ENCODE measurements around the gene FXN.

The FXN gene

GRCh38 chr9:69040646-69041045 lies 5.1 kb downstream of the FXN start:
- Histone ChIP-seq H3K27me3 (ENCODE audit: insufficient read depth, low read length, poor library complexity) (no peaks in the 10 kb centered on the region), H3K4me2 (ENCODE audit: insufficient read depth, low read length) (no peak overlapping the region), H3K4me1 (ENCODE audit: insufficient read depth, low read length) (peaks cover 8% of the 10 kb centered on the region), H4K20me1 (ENCODE audit: insufficient read depth, low read length) (peaks cover 3% of the 10 kb centered on the region; the same call in 1 of the 2 replicates), H3K9ac (ENCODE audit: low read depth, low read length) (no peak overlapping the region), H3K27ac (ENCODE audit: low read length) (no peak overlapping the region), H2AFZ (ENCODE audit: low read depth, low read length) (no peak overlapping the region), H3K9me3 (ENCODE audit: insufficient read depth, low read length, severe bottlenecking) (no peaks in the 10 kb centered on the region), H3K4me3 (ENCODE audit: low read depth in 1 of 2, low read length in 2 of 2) (no peak overlapping the region), H3K79me2 (ENCODE audit: insufficient read depth, low read length) (peaks cover 30% of the 10 kb centered on the region), H3K36me3 (ENCODE audit: insufficient read depth, low read length) (no peaks in the 10 kb centered on the region)
- no peak for ATAC-seq (ENCODE audit: insufficient read depth, low read depth)
- no peak for TF ChIP-seq EZH2 (IDR thresholded peaks at IDR 0.05; ENCODE audit: borderline replicate concordance, low read depth, low read length, severe bottlenecking)
- TF ChIP-seq CTCF (IDR thresholded peaks at IDR 0.05; ENCODE audit: borderline replicate concordance, extremely low read depth, low read length, poor library complexity, severe bottlenecking) = no peak
- no peak for DNase-seq

- DNase-seq (no peak), ATAC-seq (ENCODE audit: insufficient read depth, low read depth) (no peak)
- Histone ChIP-seq H3K4me1 (ENCODE audit: insufficient read depth, low read length) (no peaks in the 10 kb centered on the region), H3K4me3 (ENCODE audit: low read depth in 1 of 2, low read length in 2 of 2) (no peak overlapping the region), H3K36me3 (ENCODE audit: insufficient read depth, low read length) (peaks cover 11% of the 10 kb centered on the region), H3K27ac (ENCODE audit: low read length) (no peak overlapping the region), H3K79me2 (ENCODE audit: insufficient read depth, low read length) (peaks cover 10% of the 10 kb centered on the region; the same call in 1 of the 2 replicates), H3K9me3 (ENCODE audit: insufficient read depth, low read length, severe bottlenecking) (no peaks in the 10 kb centered on the region), H2AFZ (ENCODE audit: low read depth, low read length) (no peak overlapping the region), H3K9ac (ENCODE audit: low read depth, low read length) (no peak overlapping the region), H3K4me2 (ENCODE audit: insufficient read depth, low read length) (no peak overlapping the region), H4K20me1 (ENCODE audit: insufficient read depth, low read length) (no peaks in the 10 kb centered on the region; the same call in 1 of the 2 replicates), H3K27me3 (ENCODE audit: insufficient read depth, low read length, poor library complexity) (no peaks in the 10 kb centered on the region)
- TF ChIP-seq EZH2 (IDR thresholded peaks at IDR 0.05; ENCODE audit: borderline replicate concordance, low read depth, low read length, severe bottlenecking) = no peak
- TF ChIP-seq CTCF (IDR thresholded peaks at IDR 0.05; ENCODE audit: borderline replicate concordance, extremely low read depth, low read length, poor library complexity, severe bottlenecking) = no peak
These were observed 9.0 kb downstream of the FXN start for GRCh38 chr9:69044240-69045219.

- Histone ChIP-seq H3K4me2 (ENCODE audit: insufficient read depth, low read length) (no peak overlapping the region), H3K4me1 (ENCODE audit: insufficient read depth, low read length) (no peaks in the 10 kb centered on the region)
- ATAC-seq (ENCODE audit: insufficient read depth, low read depth) = no peak
These were observed 10.3 kb downstream of the FXN start for GRCh38 chr9:69045821-69046220.

More at GRCh38 chr9:69045821-69046220, 10.3 kb downstream of the FXN start:
- H3K9ac ChIP-seq (ENCODE audit: low read depth, low read length) = no peak overlapping the region
- no peak for DNase-seq
- H3K4me3 ChIP-seq (ENCODE audit: low read depth in 1 of 2, low read length in 2 of 2) = no peak overlapping the region
- H4K20me1 ChIP-seq (ENCODE audit: insufficient read depth, low read length) = no peaks in the 10 kb centered on the region; the same call in 1 of the 2 replicates
- H3K36me3 ChIP-seq (ENCODE audit: insufficient read depth, low read length) = peaks cover 11% of the 10 kb centered on the region
- no peak overlapping the region for H2AFZ ChIP-seq (ENCODE audit: low read depth, low read length)
- no peaks in the 10 kb centered on the region for H3K9me3 ChIP-seq (ENCODE audit: insufficient read depth, low read length, severe bottlenecking)
- TF ChIP-seq EZH2 (IDR thresholded peaks at IDR 0.05; ENCODE audit: borderline replicate concordance, low read depth, low read length, severe bottlenecking) (no peak), CTCF (IDR thresholded peaks at IDR 0.05; ENCODE audit: borderline replicate concordance, extremely low read depth, low read length, poor library complexity, severe bottlenecking) (no peak)
- H3K79me2 ChIP-seq (ENCODE audit: insufficient read depth, low read length) = 0 out of 2 replicates have a peak, but pooled peaks cover 3% of the 10 kb centered on the region
- H3K27me3 ChIP-seq (ENCODE audit: insufficient read depth, low read length, poor library complexity) = no peaks in the 10 kb centered on the region
- no peak overlapping the region for H3K27ac ChIP-seq (ENCODE audit: low read length)

Measured in DND-41 (cell line).